D721Med (cell line): ENCODE data around the gene NLE1.

ENCODE experiments used
- DNase-seq: peaks from one replicate; pipeline ENCODE4 v3.0.0; 2011; ENCODE audit warnings: low spot score; ENCODE audit not compliant: insufficient read length
- FAIRE-seq: peaks from 2 replicates; lab custom pipeline; 2011; peaks lifted over from hg19 to GRCh38; lab: Jason Lieb, UNC
- TF ChIP-seq, protein P1 (sequence below): IDR thresholded peaks from 2 replicates; pipeline ENCODE4 v1.5.1; 2012; ENCODE audit warnings: mild to moderate bottlenecking, control low read depth; ENCODE audit not compliant: insufficient read depth; ENCODE audit errors: missing control alignments

NLE1 gene

DNA sequence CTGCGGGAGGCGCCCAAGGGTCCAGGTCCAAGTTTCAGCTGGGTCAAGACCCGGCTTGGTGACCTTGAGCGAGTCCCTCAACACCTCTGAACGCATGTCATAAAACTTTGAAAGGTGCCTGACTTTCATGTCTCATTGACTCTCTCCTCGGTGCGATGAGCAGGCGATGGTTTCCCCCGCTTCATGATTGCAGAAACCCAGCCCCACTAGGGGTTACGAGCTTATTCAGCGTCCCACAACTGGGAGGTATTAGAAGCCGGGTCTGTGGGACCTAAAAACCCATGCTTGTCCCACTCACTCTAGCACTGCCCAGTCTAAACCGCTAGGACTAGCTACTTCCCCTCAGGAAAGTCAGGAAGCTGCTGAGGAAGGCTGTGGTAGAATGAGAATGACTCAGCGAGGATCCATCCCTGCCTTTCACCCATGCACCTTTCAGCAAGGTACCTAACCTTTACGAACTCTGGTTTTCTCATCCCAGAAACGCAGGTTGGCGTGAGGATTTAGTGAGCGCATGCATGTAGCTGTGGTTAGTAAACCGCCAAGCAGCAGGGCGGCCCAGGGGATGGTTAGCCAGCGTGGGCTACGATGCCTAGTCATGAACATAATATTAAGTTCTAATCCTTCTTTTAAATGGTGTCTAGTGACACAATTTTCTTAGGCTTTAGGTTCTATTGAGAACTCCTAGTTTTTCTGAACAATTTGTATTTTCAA, 52.4 kb downstream of the NLE1 start:
- no peak for FAIRE-seq

DNA sequence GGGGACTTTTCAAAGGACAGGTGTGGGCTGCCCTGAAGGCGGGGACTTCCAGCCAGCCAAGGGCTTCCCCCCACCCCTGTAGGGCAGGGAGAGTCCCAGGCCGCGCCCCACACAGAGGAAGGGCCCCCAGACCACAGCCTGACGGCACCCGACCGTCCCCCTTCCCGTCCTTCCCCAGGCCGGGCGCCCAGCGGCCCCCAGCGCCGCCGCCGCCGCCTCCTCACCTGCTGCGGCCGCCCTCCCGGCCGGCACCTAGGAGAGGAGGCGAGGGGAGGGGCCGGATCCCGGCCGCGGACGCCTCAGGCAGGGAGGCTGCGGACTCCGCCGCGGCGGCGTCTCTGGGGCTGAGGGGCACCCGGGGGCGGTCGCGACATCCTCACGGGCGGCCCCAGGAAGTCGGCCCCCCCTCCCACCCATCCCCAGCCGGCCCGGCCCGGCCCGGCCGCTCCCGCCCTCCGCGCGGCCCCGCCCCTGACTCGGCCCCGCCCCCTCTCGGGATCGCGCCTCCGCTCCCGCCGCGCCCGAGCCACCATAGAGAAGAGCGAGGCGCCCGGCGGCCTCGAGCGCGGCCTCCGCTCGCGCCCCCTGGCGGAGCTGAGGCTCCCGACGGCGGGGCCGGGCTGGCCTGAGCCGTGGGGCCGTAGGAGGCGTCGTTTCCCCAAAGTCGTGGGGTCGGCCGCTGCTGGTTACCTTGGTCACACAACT, 53.1 kb downstream of the NLE1 start:
- DNase-seq: peak; percentile 57
- TF ChIP-seq, protein P1, sequence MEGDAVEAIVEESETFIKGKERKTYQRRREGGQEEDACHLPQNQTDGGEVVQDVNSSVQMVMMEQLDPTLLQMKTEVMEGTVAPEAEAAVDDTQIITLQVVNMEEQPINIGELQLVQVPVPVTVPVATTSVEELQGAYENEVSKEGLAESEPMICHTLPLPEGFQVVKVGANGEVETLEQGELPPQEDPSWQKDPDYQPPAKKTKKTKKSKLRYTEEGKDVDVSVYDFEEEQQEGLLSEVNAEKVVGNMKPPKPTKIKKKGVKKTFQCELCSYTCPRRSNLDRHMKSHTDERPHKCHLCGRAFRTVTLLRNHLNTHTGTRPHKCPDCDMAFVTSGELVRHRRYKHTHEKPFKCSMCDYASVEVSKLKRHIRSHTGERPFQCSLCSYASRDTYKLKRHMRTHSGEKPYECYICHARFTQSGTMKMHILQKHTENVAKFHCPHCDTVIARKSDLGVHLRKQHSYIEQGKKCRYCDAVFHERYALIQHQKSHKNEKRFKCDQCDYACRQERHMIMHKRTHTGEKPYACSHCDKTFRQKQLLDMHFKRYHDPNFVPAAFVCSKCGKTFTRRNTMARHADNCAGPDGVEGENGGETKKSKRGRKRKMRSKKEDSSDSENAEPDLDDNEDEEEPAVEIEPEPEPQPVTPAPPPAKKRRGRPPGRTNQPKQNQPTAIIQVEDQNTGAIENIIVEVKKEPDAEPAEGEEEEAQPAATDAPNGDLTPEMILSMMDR: peak; percentile 74
- FAIRE-seq: no peak

More for the DNA sequence above, 52.4 kb downstream of the NLE1 start:
- TF ChIP-seq, protein P1: no peak
- no peak for DNase-seq

DNA sequence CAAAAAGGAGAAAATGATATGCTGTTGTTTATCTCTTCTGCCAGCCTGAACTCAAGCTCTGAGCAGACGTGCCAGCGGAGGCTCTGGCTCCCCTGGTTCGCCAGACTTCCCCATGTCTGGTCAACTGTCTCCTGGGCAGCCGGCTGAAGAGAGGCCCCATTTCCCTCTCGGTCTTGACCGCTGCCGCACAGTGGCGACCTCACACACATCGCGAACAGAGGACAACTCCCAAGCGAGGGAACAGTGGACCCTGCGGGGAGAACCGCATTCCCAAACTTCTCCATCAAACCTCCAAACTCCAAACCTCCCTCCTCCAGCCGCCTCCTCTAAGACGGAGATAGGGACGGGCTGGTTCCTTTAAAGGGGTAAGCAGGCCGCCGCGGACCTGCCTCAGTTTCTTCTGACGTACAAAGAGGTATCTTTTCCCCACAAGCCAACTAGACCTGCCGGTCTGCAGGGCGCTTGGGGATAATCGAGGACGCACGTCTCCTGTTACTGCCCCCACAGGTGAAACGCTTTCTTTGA, 53.7 kb downstream of the NLE1 start:
- no peak for FAIRE-seq
- DNase-seq: no peak
- TF ChIP-seq, protein P1: no peak

DNA sequence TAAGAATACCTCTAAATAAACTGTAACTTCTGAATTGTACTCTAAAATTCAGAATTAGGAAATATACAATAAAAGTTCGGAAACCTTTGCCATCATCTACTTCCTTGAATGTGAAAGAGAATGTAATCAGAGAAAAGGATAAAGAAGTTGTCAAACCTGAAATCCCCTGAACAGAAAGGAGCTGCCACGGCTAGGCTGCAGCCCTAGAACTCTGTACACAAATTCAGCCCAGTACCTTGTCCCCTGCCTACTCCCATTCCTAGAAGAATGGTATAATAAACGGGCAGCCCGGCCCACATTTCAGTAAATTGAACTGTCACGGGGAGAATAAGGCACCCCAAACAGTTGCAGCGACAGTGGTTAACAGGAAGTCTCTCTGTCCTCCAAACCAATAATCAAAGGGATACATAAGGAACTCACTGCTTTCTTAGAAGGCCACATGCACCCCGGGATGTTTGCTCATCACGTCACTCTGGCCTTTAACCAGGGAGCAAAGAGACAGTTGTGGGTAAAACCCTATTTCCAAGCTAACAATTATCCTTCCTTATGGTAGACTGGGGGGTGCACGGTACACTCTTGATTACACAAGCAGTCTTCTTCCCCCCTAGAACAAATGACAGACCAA, 54.3 kb downstream of the NLE1 start:
- no peak for FAIRE-seq
- TF ChIP-seq, protein P1: no peak
- no peak for DNase-seq

DNA sequence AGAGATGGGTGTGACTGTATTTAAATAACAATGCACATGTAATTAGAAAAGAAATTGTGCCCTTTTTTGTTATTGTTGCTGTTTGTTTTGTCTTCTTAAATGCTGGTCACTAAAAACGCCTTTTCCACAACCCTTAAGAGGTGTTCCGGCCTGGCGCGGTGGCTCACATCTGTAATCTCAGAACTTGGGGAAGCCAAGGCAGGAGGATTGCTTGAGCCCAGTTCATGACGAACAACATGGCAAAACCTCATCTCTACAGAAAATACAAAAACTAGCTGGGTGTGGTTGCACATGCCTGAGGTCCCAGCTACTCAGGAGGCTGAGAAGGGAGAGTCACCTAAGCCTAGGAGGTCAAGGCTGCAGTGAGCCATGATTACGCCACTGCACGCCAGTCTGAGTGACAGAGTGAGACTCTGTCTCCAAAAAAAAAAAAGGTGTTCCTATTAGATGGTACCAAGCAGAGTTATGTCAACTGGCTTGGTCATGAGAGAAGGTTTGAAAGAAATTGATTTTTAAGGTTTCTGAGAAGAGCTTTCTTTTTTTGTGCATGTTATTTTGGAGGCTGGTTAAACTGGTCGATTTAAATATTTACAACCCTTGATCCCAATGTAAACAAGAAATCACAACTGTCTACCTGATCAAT, 55.1 kb downstream of the NLE1 start:
- FAIRE-seq (no peak), DNase-seq (no peak)
- TF ChIP-seq, protein P1: no peak

DNA sequence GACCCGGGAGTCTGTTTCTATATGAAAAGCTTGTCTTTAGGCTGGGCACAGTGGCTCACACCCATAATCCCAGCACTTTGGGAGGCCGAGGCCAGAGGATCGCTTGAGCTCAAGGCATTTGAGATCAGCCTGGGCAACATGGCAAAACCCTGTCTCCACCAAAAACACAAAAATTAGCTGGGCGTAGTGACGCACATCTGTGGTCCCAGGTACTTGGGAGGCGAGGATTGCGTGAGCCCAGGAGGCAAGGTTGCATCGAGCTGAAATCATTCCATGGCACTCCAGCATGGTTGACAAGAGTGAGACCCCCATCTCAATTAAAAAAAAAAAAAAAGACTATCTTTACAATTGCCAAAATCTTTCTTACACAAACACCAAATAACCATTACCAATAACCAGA, 55.9 kb downstream of the NLE1 start:
- FAIRE-seq (no peak), DNase-seq (no peak)
- TF ChIP-seq, protein P1: no peak
